ENCODE data around the gene PDE7B.
"Not testable (repeated sequence)": the region's sequence is repeated elsewhere in the genome, so short reads cannot be mapped to it uniquely, and the experiment has no call there.

Gene PDE7B

GRCh38 chr6:136103763-136104311, 252.3 kb downstream of the PDE7B start:
- DNase-seq (ENCODE audit: low read depth in 2 of 2): no peak

DNA sequence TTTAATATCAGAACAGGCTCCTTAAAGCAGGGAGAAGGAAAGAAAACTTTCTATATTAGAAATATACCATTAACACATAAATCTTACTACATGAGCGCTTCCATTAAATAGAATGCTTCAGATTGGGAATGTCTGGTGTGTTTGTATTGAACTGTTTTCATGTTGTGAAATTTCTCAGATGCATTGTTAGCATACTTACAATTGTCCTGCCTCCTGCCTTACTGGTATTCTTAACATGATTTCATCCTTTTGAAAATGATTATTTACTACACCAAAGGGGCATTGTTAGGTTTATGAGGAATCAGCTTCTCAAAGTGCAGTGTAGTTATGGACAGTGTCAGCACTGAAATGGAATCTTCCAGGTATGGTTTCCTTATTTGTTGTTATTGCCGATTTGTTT, 253.1 kb downstream of the PDE7B start:
- DNase-seq (ENCODE audit: low read depth in 2 of 2): no peak

GRCh38 chr6:136105797-136106196, 254.3 kb downstream of the PDE7B start:
- DNase-seq (ENCODE audit: low read depth in 2 of 2): not testable (repeated sequence)

DNA sequence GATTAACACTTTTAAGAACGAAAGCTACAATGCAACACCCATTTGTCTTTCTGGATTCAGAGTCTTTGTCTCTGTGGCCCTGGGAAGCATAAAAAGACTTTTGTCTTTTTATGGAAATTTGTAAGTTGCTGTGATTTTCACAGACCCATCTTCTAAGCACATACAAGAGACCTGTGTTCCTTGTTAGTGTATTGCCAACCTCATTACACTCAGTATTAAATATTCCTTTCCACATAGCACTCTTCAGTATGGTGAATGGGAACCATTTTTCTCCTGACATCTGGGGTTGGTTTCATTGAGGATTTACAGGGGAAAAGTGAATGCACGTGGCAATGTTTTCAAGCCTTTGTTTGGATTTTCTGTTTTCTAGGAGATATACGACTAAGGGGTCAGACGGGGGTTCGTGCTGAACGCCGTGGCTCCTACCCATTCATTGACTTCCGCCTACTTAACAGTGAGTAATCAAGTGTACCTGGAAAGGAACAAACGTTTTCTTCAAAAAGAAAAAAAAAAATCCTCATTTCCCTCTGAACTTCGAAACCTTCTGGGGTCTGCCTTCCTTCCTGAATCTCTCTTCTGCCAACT, 257.0 kb downstream of the PDE7B start:
- DNase-seq (ENCODE audit: low read depth in 2 of 2): no peak

GRCh38 chr6:136111831-136112230, 260.3 kb downstream of the PDE7B start:
- DNase-seq (ENCODE audit: low read depth in 2 of 2): no peak

GRCh38 chr6:136112262-136112661, 260.8 kb downstream of the PDE7B start:
- no peak for DNase-seq (ENCODE audit: low read depth in 2 of 2)

DNA sequence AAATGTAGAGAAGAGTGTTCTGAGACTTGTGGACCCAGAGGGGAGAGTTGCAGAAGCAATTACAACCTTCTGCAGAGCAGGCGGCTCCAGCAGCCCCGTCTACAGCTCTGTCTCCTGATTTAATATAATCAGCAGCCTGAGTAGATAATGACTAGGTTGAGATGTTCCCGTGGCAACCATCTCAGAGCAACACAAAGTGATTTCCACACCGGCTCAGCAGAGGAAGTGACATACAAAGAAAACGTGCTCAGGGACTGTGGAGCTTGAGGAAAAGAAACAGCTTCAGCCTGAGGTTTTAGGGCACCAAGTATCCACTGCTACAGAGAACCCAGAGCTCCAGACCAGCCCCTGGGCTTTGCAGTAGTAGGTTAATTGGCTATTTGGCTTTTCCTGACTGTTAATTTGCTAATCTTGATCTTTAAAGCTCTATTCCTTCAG, 262.3 kb downstream of the PDE7B start:
- peak; percentile 51 to 56 for DNase-seq (ENCODE audit: low read depth in 2 of 2)

- no peak for DNase-seq (ENCODE audit: low read depth in 2 of 2)
Observed at GRCh38 chr6:136114661-136115060, 263.2 kb downstream of the PDE7B start.

- no peak for DNase-seq (ENCODE audit: low read depth in 2 of 2)
Observed at GRCh38 chr6:136115941-136116340, 264.4 kb downstream of the PDE7B start.

DNA sequence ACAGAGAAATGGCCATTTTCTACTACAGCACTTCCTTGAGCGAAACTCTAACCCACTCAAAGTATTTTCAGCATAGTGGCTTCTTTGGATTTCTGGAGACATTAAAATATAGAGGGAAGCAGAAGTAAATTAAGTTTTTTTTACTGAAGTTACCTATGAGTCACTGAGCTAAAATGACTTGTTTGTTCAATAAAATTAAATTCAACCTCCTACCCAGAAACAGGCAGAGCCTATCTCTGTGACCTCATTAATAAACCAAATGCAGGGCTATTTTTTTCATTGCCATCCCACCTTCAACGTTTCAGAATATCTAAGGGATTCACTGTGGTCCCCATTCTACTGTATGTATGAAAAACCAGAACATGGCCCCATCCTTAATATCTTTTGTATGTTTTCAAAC, 265.6 kb downstream of the PDE7B start:
- no peak for DNase-seq (ENCODE audit: low read depth in 2 of 2)

GRCh38 chr6:136118787-136119186, 267.3 kb downstream of the PDE7B start:
- no peak for DNase-seq (ENCODE audit: low read depth in 2 of 2)

- no peak for DNase-seq (ENCODE audit: low read depth in 2 of 2)
Observed at GRCh38 chr6:136123468-136123867, 272.0 kb downstream of the PDE7B start.

DNA sequence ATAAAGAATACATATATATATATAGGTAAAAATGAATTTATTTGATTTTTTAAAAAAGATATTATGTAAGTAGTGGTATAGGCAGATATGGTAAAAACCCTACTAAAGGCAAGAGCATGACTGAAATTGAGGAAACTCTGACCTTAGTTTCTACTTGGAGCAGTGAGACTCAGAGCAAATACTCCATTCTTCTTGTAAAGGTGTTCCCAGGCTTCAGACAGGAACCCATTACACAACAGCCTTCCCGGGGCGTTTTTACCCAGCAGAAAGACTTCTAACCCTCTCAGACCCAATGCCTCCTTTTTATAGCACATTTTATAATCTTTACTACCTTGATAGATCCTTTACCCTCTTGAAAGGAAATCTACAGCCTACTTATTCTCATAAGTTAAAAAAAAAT, 274.1 kb downstream of the PDE7B start:
- DNase-seq (ENCODE audit: low read depth in 2 of 2): no peak

DNA sequence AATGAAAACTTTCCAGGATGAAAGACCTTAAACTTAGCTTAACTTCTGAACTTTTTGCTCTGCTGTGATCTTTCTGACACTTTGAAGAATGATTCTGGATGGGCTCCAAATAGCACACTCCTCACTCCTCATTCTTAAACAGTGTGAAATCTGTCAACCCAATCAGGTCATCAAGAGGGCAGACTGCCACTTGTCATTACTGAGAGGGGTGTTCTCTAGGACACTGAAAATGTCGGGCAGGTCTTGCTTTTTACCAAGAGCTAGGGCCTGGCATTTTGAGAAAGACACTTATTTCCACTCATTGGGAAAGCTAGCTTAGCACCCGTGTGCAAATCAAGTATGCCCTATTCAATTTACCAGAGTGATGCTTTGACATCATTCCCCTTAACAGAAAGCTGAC, 276.4 kb downstream of the PDE7B start:
- DNase-seq (ENCODE audit: low read depth in 2 of 2): no peak

DNA sequence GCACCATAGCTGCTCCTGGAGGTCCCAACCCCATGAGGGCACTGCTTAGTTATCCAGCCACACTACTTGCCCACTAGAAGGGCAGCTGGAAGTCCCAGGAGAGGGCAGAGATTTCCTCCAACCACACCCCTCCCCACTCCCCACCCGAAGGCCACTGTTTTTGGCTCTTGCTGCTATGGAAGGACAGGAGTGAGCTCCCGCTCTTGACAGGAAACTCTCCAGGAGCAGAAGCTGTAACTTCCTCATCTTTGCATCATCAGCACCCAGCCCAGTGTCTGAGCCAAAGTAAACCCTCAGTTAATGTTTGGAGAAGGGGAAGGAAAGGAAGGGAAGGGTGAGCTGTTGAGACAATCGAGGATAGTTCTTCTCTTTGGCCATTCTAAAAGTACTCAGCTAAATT, 277.9 kb downstream of the PDE7B start:
- no peak for DNase-seq (ENCODE audit: low read depth in 2 of 2)

DNA sequence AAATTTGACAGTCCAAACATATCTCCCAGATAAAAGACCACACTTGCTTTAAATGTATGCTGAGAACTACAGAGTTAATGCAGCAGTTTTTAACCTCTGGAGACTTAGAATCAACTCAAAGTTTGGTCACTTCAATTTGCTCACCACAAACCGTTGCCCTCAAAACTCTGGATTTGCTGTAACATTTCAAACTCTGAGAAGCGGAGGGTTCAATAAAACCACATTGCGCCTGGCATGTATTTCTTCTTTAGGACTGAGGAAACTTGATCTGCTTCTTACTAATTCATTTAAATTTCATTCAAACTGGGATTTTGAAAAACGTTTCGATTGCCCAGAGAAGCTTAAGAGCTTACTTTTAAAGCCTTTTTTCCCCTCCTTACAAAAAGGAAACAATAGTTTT, 282.8 kb downstream of the PDE7B start:
- DNase-seq (ENCODE audit: low read depth in 2 of 2): no peak

DNA sequence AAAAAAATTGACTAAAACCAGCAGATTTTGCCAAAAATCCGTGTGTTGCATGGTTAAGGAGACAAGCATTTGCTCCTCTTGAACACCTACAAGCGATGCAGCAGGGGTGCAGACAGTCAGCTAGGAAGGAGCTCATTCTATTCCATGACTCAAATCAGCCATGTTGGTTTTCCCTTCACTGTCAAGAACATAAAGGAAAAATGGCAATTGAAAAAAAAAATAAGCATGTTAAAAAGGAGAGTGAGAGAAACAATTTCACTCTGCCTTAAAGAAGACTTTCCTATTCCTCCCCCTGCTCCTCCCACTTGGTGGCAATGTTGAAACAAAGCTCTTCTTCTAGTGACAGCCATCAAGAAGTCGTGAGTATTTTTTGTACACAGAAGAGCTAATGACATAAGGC, 283.2 kb downstream of the PDE7B start:
- no peak for DNase-seq (ENCODE audit: low read depth in 2 of 2)

GRCh38 chr6:136136274-136136673, 284.8 kb downstream of the PDE7B start:
- DNase-seq (ENCODE audit: low read depth in 2 of 2): no peak

GRCh38 chr6:136137008-136137692, 285.6 kb downstream of the PDE7B start:
- no peak for DNase-seq (ENCODE audit: low read depth in 2 of 2)

- DNase-seq (ENCODE audit: low read depth in 2 of 2): no peak
Observed at GRCh38 chr6:136137739-136138402, 286.4 kb downstream of the PDE7B start.

DNA sequence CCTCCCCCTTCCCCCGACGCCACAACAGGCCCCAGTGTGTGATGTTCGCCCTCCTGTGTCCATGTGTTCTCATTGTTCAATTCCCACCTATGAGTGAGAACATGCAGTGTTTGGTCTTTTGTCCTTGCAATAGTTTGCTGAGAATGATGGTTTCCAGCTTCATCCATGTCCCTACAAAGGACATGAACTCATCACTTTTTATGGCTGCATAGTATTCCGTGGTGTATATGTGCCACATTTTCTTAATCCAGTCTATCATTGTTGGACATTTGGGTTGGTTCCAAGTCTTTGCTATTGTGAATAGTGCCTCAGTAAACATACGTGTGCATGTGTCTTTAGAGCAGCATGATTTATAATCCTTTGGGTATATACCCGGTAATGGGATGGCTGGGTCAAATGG, 287.6 kb downstream of the PDE7B start:
- not testable (repeated sequence) for DNase-seq (ENCODE audit: low read depth in 2 of 2)

- DNase-seq (ENCODE audit: low read depth in 2 of 2): peak; percentile 37 to 52
Observed at GRCh38 chr6:136144251-136145023, 292.9 kb downstream of the PDE7B start.
